Hippocampal formation (tissue), 2 donors: Measurements from ENCODE around the gene RBM38.

Experiments
- DNase-seq, 2 donors: peaks; one replicate each; lab custom pipeline; 2025; lab: John Stamatoyannopoulos, UW

Gene RBM38

DNA sequence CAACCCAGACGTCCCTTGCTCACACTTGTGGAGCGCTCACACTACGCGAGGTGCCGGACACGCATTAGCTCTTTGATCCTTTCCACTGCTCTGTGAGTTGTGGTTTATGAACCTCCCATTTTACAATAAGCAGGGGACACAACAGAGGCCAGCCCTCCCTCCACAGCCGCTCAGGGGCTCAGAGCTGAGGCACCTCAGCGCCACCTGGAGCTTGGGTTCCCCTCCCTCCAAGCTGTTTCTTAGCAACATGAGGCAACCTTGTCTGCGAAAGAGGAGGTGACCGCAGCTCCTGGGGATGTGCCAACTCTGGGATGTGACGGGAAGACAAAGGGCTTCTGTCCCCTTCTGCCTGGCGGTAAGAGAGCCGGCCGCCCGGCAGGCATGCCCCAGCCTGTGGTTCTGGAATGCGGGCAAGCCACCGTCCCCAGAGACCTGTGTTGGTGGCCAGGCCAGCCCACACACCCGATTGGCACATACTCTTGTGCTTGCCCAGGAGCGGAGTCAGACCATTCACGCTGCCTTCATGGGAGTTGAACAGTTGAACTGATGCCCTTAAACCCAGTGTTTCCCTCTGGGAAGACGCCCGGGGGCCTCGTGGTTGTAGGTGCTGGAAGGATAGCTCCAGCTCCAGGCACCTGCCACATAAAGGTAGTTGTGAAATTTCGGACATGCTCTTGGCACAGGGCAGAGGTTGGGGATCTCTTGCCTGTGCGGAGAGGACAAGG lies 44.5 kb downstream of the RBM38 start:
- peak; percentile 25 to 72 for DNase-seq

DNA sequence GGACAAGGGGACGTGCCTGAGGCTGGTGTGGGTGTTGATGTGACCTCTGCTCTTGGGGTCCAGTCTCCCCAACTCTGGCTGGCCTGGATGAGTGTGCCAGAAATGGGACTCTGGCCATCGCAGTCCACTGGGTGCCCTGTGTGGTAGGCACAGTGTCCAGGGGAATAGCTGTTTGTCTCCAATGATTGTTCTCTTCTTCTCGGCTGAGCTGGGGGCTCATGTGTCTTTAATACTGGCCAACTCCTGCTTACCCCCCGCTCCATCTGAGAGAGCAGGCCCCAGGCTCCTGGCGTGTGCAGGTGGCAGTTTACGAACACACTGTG lies 45.0 kb downstream of the RBM38 start:
- no peak for DNase-seq

GRCh38 chr20:57437267-57437666 lies 46.1 kb downstream of the RBM38 start:
- DNase-seq = no peak

GRCh38 chr20:57437672-57438330 lies 46.6 kb downstream of the RBM38 start:
- DNase-seq = no peak

DNA sequence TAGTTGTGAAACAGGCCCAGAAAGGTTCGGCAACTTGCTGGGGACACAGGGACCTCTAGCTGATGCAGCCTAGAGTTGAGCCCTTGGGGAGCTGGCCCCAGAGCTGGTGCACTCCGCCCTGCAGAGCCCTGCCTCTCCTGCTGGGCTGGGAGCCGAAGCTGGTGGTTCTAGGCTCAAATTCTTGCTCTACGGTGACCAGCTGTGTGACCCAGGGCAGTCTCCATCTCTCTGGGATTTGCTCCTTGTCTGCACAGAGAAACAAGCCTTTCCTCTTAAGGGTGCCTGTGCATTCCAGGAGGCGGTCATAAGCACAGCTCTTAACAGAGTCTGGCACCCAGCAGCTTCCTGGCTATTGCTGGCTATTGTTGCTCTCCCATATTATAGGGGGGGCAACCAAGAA lies 47.4 kb downstream of the RBM38 start:
- DNase-seq = no peak

DNA sequence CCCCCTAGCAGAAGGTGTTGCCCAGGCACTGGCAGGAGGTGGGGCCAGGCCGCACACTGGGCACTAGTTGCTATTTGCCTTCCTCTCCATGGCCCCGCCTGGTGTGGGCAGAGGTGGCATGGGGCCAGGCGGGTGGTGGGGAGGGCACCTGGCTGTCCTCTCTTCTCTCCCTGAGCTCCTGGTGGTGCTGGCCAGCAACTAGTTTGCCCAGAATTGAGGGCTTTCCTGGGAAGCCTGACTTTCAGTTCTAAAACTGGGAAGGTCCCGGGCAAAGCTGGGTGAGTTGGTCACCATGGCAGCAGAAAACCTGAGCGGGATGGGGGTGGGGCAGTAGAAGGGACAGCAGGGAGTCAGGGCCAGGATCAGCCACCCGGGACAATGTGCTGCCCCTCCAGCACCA lies 48.2 kb downstream of the RBM38 start:
- peak in 1 of 2 donors; percentile 28 for DNase-seq

DNA sequence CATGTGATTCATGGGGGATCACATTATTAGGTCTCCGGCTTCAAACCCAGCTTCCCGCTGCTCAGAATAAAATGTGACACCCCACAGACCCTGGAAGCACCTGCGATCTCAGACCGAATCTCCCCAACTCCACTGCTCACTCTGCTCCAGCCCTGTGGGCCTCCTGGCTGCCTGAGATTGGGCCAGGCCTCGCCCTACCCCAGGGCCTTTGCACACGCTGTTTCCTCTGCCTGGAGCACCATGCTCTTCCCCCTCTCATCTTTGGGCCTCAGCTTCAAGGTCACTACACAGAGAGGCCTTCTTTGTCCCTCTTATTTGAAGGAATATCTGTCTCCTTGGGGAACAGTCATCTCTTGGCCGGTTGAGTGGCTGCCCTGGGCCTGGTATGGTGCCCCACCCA lies 48.8 kb downstream of the RBM38 start:
- no peak for DNase-seq

DNA sequence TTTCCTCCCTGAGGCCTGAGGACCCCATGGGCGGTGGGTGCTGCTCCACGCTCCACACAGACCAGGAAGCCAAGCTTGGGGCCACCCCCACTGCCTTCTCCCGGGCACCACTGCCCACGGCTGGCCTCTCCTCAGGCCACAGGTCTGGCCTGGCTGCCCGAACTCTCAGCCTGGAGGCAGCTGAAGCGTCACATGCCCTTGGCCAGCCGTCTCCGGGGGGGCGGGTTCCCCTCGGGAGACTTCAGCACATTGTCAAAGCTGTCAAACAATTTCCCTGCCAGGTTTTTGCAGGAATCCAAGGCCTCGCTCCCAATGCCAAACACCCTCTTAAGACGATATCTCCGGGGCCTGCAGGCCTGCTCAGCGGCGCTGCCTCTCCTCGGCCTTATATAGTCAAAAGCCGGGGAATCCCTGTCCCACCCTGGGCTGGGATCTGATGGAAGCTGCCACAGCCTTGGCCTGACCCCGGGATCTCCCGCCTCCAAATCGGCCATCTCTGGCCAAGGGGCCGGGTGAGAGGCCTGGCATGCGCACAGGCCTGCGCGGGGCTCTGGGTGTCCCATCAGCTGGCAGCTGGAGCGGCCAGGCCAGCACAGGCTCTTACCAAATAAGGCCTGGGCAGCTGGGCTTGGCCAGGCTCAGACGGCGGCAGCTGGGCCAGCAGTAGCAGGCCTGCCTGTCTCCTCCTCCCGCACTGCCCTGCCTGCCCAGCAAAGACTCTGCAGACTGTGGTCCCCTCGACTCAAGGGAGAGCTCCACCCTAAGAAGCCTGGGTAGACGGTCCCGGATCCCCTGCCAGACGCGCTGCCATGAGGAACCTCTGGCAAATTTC lies 49.7 kb downstream of the RBM38 start:
- peak; percentile 87 to 89 for DNase-seq

- no peak for DNase-seq
Observed at GRCh38 chr20:57441510-57442154, 50.4 kb downstream of the RBM38 start.

- DNase-seq = no peak
Observed at GRCh38 chr20:57442158-57442887, 51.1 kb downstream of the RBM38 start.

- DNase-seq = no peak
Observed at GRCh38 chr20:57442888-57443239, 51.7 kb downstream of the RBM38 start.

- DNase-seq = no peak
Observed at GRCh38 chr20:57443349-57444265, 52.4 kb downstream of the RBM38 start.

DNA sequence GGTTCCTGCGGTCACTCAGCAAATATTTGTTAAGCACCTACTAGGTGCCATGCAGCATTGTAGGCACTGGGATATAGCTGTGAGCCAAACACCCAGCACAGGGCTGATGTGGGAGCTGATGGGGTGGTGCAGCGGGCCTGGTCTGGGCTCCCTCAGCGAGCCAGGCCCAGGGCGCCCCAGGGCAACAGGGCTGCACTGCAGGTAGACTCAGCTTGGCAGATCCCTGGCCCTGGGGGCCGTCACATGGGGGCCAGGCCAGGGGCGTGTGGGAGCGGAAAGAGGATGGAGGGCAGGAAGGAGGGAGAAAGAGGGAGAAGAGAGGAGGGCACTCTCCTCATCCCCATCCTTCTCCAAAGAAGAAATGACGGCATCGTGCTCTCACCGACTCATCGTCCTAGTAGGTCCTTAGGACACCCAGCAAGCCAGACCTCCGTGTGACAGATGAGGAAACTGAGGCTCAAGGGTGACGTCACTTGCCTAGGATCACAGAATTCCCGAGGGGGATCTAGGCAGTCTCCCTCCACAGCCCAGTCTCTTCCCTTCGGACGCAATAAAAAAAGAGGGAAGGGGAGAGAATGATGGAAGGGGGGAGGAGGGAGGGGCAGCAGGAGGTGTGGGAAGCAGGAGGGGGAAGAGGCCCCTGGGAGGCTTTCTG lies 53.3 kb downstream of the RBM38 start:
- DNase-seq = no peak

GRCh38 chr20:57445298-57445697 lies 54.1 kb downstream of the RBM38 start:
- no peak for DNase-seq

DNA sequence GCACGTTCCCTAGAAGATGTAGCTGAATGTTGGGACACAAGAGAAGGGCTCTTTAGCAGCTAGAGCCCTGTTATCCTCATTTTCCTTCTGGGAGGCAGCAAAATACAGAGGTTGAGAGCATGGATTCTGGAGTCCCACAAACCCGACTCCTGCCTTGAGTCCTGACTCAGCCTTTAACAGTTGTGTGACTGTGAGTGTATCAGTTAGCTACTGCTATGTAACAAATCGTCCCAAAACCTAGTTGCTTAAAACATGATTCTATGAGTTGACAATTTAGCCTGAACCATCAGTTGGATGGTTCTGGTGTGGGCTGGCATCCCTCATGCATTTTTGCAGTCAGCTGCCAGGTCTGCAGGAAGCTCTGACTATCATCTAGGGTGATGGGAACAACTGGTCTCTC lies 54.6 kb downstream of the RBM38 start:
- no peak for DNase-seq

- DNase-seq = no peak
Observed at GRCh38 chr20:57448764-57449354, 57.7 kb downstream of the RBM38 start.

DNA sequence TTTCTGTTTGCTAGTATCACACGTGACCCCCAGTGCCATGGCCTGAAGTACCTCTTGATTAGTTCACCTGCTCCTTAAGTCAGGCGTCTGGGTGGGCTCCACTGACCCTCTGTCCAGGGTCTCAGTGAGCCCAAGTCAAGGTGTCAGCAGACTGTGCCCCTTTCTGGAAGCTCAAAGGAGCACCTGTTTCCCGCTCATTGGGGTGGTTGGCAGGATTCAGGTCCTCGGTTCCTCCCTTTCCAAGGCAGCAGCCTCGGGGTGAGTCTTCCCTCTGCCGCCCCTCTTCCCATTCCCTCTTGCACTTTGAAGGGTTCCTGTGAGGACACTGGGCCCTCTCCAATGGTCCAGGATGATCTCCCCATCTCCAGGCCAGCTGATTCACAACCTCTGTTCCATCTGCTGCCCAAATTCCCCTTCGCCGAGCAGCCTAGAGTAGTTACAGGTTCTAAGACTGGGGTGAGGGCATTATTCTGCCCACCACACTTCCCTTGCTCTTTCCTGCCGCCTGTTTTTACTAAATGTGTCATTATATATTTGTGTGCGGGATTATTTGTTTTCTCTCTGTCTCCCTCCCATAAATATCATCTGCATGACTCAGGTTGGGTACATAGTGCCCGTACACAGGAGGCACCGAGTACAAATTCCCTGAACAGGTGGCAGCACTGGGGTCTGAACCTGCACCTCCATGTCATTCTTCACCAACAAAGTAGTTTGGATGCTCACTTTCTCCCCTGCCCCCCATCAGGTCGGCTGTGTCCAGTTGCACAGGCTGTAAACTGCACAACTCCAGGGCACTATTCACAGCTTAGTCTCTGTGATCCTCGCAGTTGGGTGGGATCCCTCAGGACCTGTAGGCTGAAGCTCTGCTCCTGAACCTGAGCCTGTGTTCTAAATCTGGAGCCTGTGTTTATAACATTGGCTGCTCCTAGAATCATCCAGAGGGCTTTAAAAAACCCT lies 58.5 kb downstream of the RBM38 start:
- no peak for DNase-seq

DNA sequence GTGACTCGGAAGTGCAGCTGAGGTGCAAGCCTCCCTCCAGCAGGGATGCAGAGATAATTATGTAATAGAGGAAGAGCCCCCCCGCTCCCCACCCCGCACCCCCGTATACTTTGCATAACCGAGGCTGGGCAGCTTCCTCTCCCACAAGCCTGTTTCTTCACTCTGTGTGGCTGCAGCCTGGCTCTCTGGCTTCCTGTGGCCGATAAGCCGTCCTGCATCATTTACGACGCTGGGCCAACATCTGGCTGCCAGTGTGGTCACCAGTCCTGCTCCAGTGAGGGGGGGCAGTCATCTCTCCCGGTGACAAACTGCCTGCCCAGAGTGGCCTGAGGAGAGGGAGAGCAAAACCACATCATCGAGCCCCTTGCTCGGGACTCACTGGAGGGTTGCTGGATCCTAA lies 59.2 kb downstream of the RBM38 start:
- peak in 1 of 2 donors; percentile 26 for DNase-seq

GRCh38 chr20:57450931-57451330 lies 59.7 kb downstream of the RBM38 start:
- no peak for DNase-seq
